ENCODE data around the gene GLO1.

Gene GLO1

GRCh38 chr6:38697846-38698245 lies 5.1 kb downstream of the GLO1 start:
- TF ChIP-seq SPI1 (IDR thresholded peaks at IDR 0.05; ENCODE audit: borderline replicate concordance, low read depth) (no peak), GABPA (IDR thresholded peaks at IDR 0.05; ENCODE audit: low read depth) (no peak), REST (IDR thresholded peaks at IDR 0.05; ENCODE audit: insufficient replicate concordance, low read depth) (no peak), POLR2AphosphoS5 (IDR thresholded peaks at IDR 0.05; ENCODE audit: low read depth) (no peak)
- TF ChIP-seq, protein P1, sequence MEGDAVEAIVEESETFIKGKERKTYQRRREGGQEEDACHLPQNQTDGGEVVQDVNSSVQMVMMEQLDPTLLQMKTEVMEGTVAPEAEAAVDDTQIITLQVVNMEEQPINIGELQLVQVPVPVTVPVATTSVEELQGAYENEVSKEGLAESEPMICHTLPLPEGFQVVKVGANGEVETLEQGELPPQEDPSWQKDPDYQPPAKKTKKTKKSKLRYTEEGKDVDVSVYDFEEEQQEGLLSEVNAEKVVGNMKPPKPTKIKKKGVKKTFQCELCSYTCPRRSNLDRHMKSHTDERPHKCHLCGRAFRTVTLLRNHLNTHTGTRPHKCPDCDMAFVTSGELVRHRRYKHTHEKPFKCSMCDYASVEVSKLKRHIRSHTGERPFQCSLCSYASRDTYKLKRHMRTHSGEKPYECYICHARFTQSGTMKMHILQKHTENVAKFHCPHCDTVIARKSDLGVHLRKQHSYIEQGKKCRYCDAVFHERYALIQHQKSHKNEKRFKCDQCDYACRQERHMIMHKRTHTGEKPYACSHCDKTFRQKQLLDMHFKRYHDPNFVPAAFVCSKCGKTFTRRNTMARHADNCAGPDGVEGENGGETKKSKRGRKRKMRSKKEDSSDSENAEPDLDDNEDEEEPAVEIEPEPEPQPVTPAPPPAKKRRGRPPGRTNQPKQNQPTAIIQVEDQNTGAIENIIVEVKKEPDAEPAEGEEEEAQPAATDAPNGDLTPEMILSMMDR (IDR thresholded peaks at IDR 0.05; ENCODE audit: insufficient read depth, low read length) = no peak
- Histone ChIP-seq H3K27me3 (ENCODE audit: insufficient read depth, poor library complexity, severe bottlenecking) (no peaks in the 10 kb centered on the region), H3K4me3 (replicated peaks; ENCODE audit: insufficient read depth, low read length) (no peak overlapping the region), H3K27ac (replicated peaks) (no peak overlapping the region)
- no peak for DNase-seq (ENCODE audit: low read depth in 1 of 2, low spot score in 1 of 2)

DNA sequence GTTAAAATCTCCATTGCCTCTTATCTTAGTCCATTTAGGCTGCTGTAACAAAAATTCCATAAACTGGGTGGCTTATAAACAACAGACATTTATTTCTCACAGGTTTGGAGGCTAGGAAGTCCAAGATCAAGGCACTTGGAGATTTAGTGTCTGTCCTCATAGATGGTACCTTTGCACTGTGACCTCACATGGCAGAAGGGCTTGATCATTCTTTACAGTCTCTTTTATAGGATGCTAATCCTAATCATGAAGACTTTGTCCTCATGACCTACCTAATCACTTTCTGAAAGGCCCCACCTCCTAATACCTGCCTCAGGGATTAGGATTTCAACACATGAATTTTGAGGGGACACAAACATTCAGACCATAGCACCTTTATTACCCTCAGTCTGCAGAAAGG lies 6.6 kb downstream of the GLO1 start:
- Histone ChIP-seq H3K4me3 (replicated peaks; ENCODE audit: insufficient read depth, low read length) (no peak overlapping the region), H3K27ac (replicated peaks) (no peak overlapping the region), H3K27me3 (ENCODE audit: insufficient read depth, poor library complexity, severe bottlenecking) (no peaks in the 10 kb centered on the region)
- TF ChIP-seq REST (IDR thresholded peaks at IDR 0.05; ENCODE audit: insufficient replicate concordance, low read depth) (no peak), GABPA (IDR thresholded peaks at IDR 0.05; ENCODE audit: low read depth) (no peak), SPI1 (IDR thresholded peaks at IDR 0.05; ENCODE audit: borderline replicate concordance, low read depth) (no peak), POLR2AphosphoS5 (IDR thresholded peaks at IDR 0.05; ENCODE audit: low read depth) (no peak)
- TF ChIP-seq, protein P1 (IDR thresholded peaks at IDR 0.05; ENCODE audit: insufficient read depth, low read length) = no peak
- no peak for DNase-seq (ENCODE audit: low read depth in 1 of 2, low spot score in 1 of 2)

DNA sequence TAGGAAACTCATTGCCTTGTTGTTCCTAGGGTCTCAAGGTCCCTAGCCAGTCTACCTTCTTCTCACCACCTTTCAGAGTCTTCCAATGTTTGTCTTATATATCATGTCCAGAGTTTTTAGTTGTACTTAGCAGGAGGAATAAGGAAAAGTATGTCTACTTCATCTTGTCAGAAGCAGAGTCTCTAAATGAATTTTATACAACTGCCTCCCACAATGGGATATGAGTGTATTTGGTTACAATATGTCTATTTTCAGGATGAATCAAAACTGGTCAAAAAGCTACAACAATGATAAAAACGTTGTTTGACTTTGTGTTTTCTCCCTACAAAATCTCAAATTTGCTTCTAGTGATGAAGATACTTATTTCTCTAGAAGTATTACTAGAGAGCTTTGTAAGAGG lies 7.0 kb downstream of the GLO1 start:
- TF ChIP-seq, protein P1 (IDR thresholded peaks at IDR 0.05; ENCODE audit: insufficient read depth, low read length) = no peak
- no peak for TF ChIP-seq GABPA (IDR thresholded peaks at IDR 0.05; ENCODE audit: low read depth)
- no peak for TF ChIP-seq POLR2AphosphoS5 (IDR thresholded peaks at IDR 0.05; ENCODE audit: low read depth)
- TF ChIP-seq SPI1 (IDR thresholded peaks at IDR 0.05; ENCODE audit: borderline replicate concordance, low read depth) = no peak
- TF ChIP-seq REST (IDR thresholded peaks at IDR 0.05; ENCODE audit: insufficient replicate concordance, low read depth) = no peak
- H3K27ac ChIP-seq (replicated peaks) = no peak overlapping the region
- DNase-seq (ENCODE audit: low read depth in 1 of 2, low spot score in 1 of 2) = no peak

More for the DNA sequence above, 7.0 kb downstream of the GLO1 start:
- H3K27me3 ChIP-seq (ENCODE audit: insufficient read depth, poor library complexity, severe bottlenecking) = no peaks in the 10 kb centered on the region
- no peak overlapping the region for H3K4me3 ChIP-seq (replicated peaks; ENCODE audit: insufficient read depth, low read length)
